Panc1 (cell line): ENCODE results near the gene FAN1.

Experiments
- POLR2AphosphoS5 ChIP-seq: IDR thresholded peaks from 2 replicates; pipeline ENCODE4 v1.6.1; 2012; ENCODE audit warnings: mild to moderate bottlenecking, low read depth, low read length, moderate library complexity
- SIN3A ChIP-seq: IDR thresholded peaks from 2 replicates; pipeline ENCODE4 v1.6.1; 2012; ENCODE audit warnings: low read depth, mild to moderate bottlenecking, low read length, moderate library complexity, borderline replicate concordance; ENCODE audit not compliant: insufficient read depth
- TCF7L2 ChIP-seq: IDR thresholded peaks from 2 replicates; pipeline ENCODE4 v1.6.1; 2011; ENCODE audit warnings: mild to moderate bottlenecking, low read depth, low read length, inconsistent platforms
- TF ChIP-seq, protein P1 (sequence below): fragments of 450-650 bp; IDR thresholded peaks from 2 replicates; pipeline ENCODE4 v1.5.1; 2017; ENCODE audit warnings: mild to moderate bottlenecking
- TF ChIP-seq, protein P2 (sequence below), 2 experiments: IDR thresholded peaks; 2 replicates each; pipeline ENCODE4 v1.6.1; 2011 to 2012; ENCODE audit warnings: low read depth in 2 of 2, control low read depth in 1 of 2, low read length in 1 of 2, mild to moderate bottlenecking in 1 of 2, moderate library complexity in 1 of 2; ENCODE audit not compliant: insufficient read depth in 1 of 2

- TF ChIP-seq, protein P1, sequence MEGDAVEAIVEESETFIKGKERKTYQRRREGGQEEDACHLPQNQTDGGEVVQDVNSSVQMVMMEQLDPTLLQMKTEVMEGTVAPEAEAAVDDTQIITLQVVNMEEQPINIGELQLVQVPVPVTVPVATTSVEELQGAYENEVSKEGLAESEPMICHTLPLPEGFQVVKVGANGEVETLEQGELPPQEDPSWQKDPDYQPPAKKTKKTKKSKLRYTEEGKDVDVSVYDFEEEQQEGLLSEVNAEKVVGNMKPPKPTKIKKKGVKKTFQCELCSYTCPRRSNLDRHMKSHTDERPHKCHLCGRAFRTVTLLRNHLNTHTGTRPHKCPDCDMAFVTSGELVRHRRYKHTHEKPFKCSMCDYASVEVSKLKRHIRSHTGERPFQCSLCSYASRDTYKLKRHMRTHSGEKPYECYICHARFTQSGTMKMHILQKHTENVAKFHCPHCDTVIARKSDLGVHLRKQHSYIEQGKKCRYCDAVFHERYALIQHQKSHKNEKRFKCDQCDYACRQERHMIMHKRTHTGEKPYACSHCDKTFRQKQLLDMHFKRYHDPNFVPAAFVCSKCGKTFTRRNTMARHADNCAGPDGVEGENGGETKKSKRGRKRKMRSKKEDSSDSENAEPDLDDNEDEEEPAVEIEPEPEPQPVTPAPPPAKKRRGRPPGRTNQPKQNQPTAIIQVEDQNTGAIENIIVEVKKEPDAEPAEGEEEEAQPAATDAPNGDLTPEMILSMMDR: no peak; the same call in 1 of the 2 replicates
- TF ChIP-seq POLR2AphosphoS5 (no peak), TCF7L2 (no peak), SIN3A (no peak)
- TF ChIP-seq, protein P2, sequence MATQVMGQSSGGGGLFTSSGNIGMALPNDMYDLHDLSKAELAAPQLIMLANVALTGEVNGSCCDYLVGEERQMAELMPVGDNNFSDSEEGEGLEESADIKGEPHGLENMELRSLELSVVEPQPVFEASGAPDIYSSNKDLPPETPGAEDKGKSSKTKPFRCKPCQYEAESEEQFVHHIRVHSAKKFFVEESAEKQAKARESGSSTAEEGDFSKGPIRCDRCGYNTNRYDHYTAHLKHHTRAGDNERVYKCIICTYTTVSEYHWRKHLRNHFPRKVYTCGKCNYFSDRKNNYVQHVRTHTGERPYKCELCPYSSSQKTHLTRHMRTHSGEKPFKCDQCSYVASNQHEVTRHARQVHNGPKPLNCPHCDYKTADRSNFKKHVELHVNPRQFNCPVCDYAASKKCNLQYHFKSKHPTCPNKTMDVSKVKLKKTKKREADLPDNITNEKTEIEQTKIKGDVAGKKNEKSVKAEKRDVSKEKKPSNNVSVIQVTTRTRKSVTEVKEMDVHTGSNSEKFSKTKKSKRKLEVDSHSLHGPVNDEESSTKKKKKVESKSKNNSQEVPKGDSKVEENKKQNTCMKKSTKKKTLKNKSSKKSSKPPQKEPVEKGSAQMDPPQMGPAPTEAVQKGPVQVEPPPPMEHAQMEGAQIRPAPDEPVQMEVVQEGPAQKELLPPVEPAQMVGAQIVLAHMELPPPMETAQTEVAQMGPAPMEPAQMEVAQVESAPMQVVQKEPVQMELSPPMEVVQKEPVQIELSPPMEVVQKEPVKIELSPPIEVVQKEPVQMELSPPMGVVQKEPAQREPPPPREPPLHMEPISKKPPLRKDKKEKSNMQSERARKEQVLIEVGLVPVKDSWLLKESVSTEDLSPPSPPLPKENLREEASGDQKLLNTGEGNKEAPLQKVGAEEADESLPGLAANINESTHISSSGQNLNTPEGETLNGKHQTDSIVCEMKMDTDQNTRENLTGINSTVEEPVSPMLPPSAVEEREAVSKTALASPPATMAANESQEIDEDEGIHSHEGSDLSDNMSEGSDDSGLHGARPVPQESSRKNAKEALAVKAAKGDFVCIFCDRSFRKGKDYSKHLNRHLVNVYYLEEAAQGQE (IDR thresholded peaks at IDR 0.05; ENCODE audit: insufficient read depth in 1 of 2, low read depth in 2 of 2, low read length in 1 of 2): no peak
Measured at GRCh38 chr15:30990036-30990435, 86.3 kb downstream of the FAN1 start.
